ENCODE measurements around the gene ZSWIM8. TPM values are rescaled to one million over a fixed set of nuclear protein-coding genes. Genes with fewer than 3 reads are reported as not detected.

ZSWIM8 gene
- total RNA-seq, 2 donors from 2014 or later = 126 to 144 TPM

DNA sequence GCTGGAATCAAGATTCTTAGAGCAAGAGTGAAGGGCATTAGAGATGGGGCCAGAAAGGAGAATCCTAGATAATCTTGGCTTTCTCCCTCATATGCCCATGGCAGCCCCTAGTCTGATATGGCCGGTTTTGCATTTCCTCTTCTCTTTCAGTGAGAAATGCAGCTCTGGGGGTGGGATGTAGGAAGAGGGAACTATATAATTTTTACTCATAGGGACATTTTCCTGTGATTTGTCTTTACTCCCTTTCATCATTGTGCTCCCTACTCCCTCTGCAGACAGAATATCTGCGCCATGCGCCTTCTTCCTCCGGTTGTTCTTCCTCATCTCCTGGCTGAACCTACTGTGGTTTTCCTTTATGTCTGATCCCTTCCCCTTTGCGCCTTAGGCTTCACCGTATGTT, 20.3 kb upstream of the ZSWIM8 start:
- Histone ChIP-seq H3K4me3 (no peak overlapping the region), H3K4me1 (ENCODE audit: control insufficient read depth in 1 of 2, low read depth in 2 of 2) (no peaks in the 10 kb centered on the region), H3K27ac (no peak overlapping the region), H3K27me3 (replicated peaks; ENCODE audit: insufficient read depth) (no peaks in the 10 kb centered on the region), H3K9me3 (no peaks in the 10 kb centered on the region), H3K36me3 (peaks cover 94% of the 10 kb centered on the region)
- ATAC-seq (ENCODE audit: insufficient number of reproducible peaks, low FRiP score, low read depth) (no peak), DNase-seq (ENCODE audit: low spot score) (no peak)
- TF ChIP-seq, protein P1, sequence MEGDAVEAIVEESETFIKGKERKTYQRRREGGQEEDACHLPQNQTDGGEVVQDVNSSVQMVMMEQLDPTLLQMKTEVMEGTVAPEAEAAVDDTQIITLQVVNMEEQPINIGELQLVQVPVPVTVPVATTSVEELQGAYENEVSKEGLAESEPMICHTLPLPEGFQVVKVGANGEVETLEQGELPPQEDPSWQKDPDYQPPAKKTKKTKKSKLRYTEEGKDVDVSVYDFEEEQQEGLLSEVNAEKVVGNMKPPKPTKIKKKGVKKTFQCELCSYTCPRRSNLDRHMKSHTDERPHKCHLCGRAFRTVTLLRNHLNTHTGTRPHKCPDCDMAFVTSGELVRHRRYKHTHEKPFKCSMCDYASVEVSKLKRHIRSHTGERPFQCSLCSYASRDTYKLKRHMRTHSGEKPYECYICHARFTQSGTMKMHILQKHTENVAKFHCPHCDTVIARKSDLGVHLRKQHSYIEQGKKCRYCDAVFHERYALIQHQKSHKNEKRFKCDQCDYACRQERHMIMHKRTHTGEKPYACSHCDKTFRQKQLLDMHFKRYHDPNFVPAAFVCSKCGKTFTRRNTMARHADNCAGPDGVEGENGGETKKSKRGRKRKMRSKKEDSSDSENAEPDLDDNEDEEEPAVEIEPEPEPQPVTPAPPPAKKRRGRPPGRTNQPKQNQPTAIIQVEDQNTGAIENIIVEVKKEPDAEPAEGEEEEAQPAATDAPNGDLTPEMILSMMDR (IDR thresholded peaks at IDR 0.05) = no peak

DNA sequence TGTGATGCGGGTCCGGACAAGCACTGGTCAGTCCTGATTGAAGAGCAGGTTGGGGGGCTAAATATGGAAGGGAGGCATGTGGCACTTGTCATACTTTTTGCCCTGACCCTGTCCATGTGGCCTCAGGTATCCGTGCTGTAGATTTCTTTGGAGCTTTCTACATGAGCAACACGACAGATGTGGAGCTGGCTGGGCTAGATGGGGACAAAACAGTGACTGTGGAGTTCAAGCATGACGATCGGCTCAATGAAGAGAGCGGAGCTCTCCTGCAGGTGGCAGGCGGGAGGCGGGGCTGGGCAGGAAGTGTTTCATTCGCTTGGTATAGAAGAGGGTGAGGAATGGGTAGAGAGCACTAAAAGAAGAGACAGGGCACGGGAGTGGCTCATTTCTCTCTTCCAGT, 16.5 kb upstream of the ZSWIM8 start:
- Histone ChIP-seq H3K4me1 (ENCODE audit: control insufficient read depth in 1 of 2, low read depth in 2 of 2) (peaks cover 7 to 18% of the 10 kb centered on the region in 2 donors), H3K36me3 (peaks cover 69% of the 10 kb centered on the region), H3K9me3 (no peaks in the 10 kb centered on the region), H3K27ac (no peak overlapping the region), H3K27me3 (replicated peaks; ENCODE audit: insufficient read depth) (no peaks in the 10 kb centered on the region), H3K4me3 (no peak overlapping the region)
- TF ChIP-seq, protein P1 (IDR thresholded peaks at IDR 0.05) = no peak
- DNase-seq (ENCODE audit: low spot score) = no peak
- ATAC-seq (ENCODE audit: insufficient number of reproducible peaks, low FRiP score, low read depth) = no peak

DNA sequence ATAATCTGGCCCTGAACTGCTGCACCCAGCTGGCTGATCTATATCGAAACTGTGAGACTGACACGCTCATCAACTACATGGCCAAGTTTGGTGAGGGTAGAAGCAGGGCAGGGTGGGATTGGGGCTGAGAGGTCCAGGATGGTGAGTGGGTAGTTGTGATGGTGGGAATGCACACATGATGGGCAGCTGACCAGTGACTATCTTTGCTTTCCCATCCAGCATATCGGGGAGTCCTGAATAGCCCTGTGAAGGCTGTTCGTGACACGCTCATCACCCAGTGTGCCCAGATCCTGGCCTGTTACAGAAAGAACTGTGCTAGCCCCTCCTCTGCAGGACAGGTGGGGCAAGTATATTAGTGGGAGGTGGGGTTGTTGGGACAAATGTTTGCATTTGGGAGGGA, 16.0 kb upstream of the ZSWIM8 start:
- Histone ChIP-seq H3K4me3 (no peak overlapping the region), H3K27ac (no peak overlapping the region), H3K27me3 (replicated peaks; ENCODE audit: insufficient read depth) (no peaks in the 10 kb centered on the region), H3K36me3 (peaks cover 64% of the 10 kb centered on the region), H3K9me3 (no peaks in the 10 kb centered on the region), H3K4me1 (ENCODE audit: control insufficient read depth in 1 of 2, low read depth in 2 of 2) (peaks cover 13 to 23% of the 10 kb centered on the region in 2 donors)
- TF ChIP-seq, protein P1 (IDR thresholded peaks at IDR 0.05) = no peak
- ATAC-seq (ENCODE audit: insufficient number of reproducible peaks, low FRiP score, low read depth) (no peak), DNase-seq (ENCODE audit: low spot score) (no peak)

DNA sequence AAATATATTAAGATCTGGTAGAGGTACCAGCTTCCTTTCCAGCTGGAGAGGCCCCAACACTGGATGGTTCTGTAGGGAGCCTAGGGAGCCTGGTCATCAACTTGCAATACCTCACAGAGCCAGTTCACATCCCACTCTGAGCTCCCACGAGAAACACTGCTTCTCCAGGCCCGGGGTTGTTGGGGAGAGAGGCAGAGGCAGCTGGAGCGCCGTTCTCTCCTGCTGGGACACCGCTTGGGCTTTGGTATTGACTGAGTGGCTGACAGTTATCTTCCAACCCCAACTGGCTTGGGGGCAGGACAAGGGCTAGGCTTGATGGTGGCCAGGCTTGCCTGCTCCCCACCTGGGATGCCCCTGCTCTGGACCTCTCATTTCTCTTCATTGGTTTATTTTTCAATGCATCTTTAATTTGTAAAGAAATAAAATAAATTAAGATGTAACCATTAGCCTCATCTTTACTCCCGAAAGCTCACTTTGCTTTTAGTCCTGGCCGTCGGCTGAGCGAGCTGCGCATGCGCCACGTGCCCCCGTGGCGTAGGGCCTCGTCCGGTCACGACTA, 13.6 kb upstream of the ZSWIM8 start:
- peak overlapping the region; percentile 93 for H3K4me3 ChIP-seq
- DNase-seq (ENCODE audit: low spot score) = no peak
- no peaks in the 10 kb centered on the region for H3K9me3 ChIP-seq
- peaks cover 28 to 38% of the 10 kb centered on the region in 2 donors for H3K4me1 ChIP-seq (ENCODE audit: control insufficient read depth in 1 of 2, low read depth in 2 of 2)
- peaks cover 40% of the 10 kb centered on the region for H3K36me3 ChIP-seq
- peak; percentile 8 for ATAC-seq (ENCODE audit: insufficient number of reproducible peaks, low FRiP score, low read depth)
- H3K27me3 ChIP-seq (replicated peaks; ENCODE audit: insufficient read depth) = no peaks in the 10 kb centered on the region
- TF ChIP-seq, protein P1 (IDR thresholded peaks at IDR 0.05) = no peak
- H3K27ac ChIP-seq = peak overlapping the region; percentile 92 to 96

DNA sequence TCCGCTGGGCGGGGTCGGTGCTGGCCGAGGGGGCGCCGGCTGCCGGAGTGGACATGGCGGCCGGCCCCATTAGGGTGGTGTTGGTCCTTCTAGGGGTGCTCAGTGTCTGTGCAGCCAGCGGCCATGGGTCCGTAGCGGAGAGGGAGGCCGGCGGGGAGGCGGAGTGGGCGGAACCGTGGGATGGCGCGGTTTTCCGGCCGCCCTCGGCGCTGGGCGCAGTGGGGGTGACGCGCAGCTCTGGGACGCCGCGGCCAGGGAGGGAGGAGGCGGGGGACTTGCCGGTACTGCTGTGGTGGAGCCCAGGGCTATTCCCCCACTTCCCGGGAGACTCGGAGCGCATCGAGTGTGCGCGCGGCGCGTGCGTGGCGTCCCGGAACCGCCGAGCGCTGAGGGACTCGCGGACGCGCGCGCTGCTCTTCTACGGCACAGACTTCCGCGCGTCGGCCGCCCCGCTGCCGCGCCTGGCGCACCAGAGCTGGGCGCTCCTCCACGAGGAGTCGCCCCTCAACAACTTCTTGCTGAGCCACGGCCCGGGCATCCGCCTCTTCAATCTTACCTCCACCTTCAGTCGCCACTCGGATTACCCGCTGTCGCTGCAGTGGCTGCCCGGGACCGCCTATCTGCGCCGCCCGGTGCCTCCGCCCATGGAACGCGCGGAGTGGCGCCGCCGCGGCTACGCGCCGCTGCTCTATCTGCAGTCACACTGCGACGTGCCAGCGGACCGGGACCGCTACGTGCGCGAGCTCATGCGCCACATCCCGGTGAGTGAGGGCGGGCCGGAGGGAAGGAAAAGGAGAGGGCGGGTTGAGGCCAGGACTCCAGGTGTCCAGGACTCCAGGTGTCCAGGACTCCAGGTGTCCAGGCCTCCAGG, 12.9 kb upstream of the ZSWIM8 start:
- Histone ChIP-seq H3K9me3 (no peaks in the 10 kb centered on the region), H3K27me3 (replicated peaks; ENCODE audit: insufficient read depth) (no peaks in the 10 kb centered on the region), H3K36me3 (peaks cover 36% of the 10 kb centered on the region), H3K4me3 (peak overlapping the region; percentile 93), H3K4me1 (ENCODE audit: control insufficient read depth in 1 of 2, low read depth in 2 of 2) (peaks cover 28 to 38% of the 10 kb centered on the region in 2 donors), H3K27ac (peak overlapping the region; percentile 92 to 96)
- TF ChIP-seq, protein P1 (IDR thresholded peaks at IDR 0.05) = no peak
- ATAC-seq (ENCODE audit: insufficient number of reproducible peaks, low FRiP score, low read depth) (peak; percentile 71), DNase-seq (ENCODE audit: low spot score) (peak; percentile 61)
